A549 (cell line): ENCODE measurements around the gene RPTOR. TPM values are rescaled to one million over a fixed set of nuclear protein-coding genes. Genes with fewer than 3 reads are reported as not detected.
A peak's percentile ranks its signal among the peaks of the same experiment; 100 is the strongest.

ENCODE experiments used
- ATAC-seq, 2 experiments: fragments of 200-7000 bp in 1 of 2; fragments of >200 bp in 1 of 2; cut with Nextera tagmentation in 1 of 2; cut with Tn5 transposase in 1 of 2; 3 replicates each; pipeline versions ENCODE4 v1.8.0 to v1.9.1; 2018 to 2020; ENCODE audit warnings: mild to moderate bottlenecking in 1 of 2, moderate library complexity in 1 of 2
- CTCF ChIA-PET: fragments of 300-600 bp; sonication (Branson Sonifier 250); formaldehyde crosslinking; extraction: SDS; loops from one replicate; lab custom pipeline; 2021; ENCODE audit warnings: antibody characterized with exemption, inconsistent platforms; lab: Yijun Ruan, JAX
- POLR2A ChIA-PET: fragments of 350-600 bp; formaldehyde crosslinking; extraction: SDS; loops from one replicate; lab custom pipeline; 2021; ENCODE audit warnings: antibody characterized with exemption, inconsistent platforms; lab: Yijun Ruan, JAX
- DNase-seq, 2 experiments: peaks; one replicate each; pipeline versions ENCODE4 v3.0.0 to v3.0.0-alpha.2; 2011 to 2016; ENCODE audit warnings: low read depth in 1 of 2, low spot score in 1 of 2
- FAIRE-seq: peaks from 2 replicates; lab custom pipeline; 2011; peaks lifted over from hg19 to GRCh38; lab: Jason Lieb, UNC
- H3K27ac ChIP-seq, 2 experiments: fragments of >200 bp; sonication (Bioruptor Twin); formaldehyde crosslinking; 3 replicates each; pipeline ENCODE4 v1.5.1; 2016 to 2017
- H3K4me1 ChIP-seq: fragments of >200 bp; sonication (Bioruptor Twin); formaldehyde crosslinking; 3 replicates; pipeline ENCODE4 v1.6.1; 2016
- H3K4me2 ChIP-seq: fragments of >200 bp; sonication (Bioruptor Twin); formaldehyde crosslinking; 3 replicates; pipeline ENCODE4 v1.6.1; 2016
- H3K4me3 ChIP-seq: fragments of >200 bp; sonication (Bioruptor Twin); formaldehyde crosslinking; 3 replicates; pipeline ENCODE4 v1.5.1; 2016
- H3K9me3 ChIP-seq: fragments of >200 bp; sonication (Bioruptor Twin); formaldehyde crosslinking; 3 replicates; pipeline ENCODE4 v1.6.1; 2016
- BHLHE40 ChIP-seq: IDR thresholded peaks from 2 replicates; pipeline ENCODE4 v1.6.1; 2012; ENCODE audit warnings: low read depth, low read length, inconsistent platforms
- CHD2 ChIP-seq: fragments of 150-350 bp; IDR thresholded peaks from 2 replicates; pipeline ENCODE4 v1.6.1; 2014; ENCODE audit warnings: low read length; ENCODE audit not compliant: partially characterized antibody
- CHD4 ChIP-seq: fragments of 200-600 bp; sonication (generic); IDR thresholded peaks from 2 replicates; pipeline ENCODE4 v1.6.1; 2016; ENCODE audit warnings: antibody characterized with exemption, mild to moderate bottlenecking, borderline replicate concordance
- CTCF ChIP-seq: fragments of >200 bp; sonication (Bioruptor Twin); formaldehyde crosslinking; IDR thresholded peaks from 3 replicates; pipeline ENCODE4 v1.5.1; 2016
- EHF ChIP-seq: fragments of 250-450 bp; sonication (Bioruptor Pico); IDR thresholded peaks from 2 replicates; pipeline ENCODE4 v1.5.0; 2020; ENCODE audit warnings: mild to moderate bottlenecking
- FOXS1 ChIP-seq: fragments of 250-450 bp; sonication (Bioruptor Pico); IDR thresholded peaks from 2 replicates; pipeline ENCODE4 v1.5.0; 2020; ENCODE audit warnings: mild to moderate bottlenecking, moderate library complexity
- HEYL ChIP-seq: fragments of 250-450 bp; sonication (Bioruptor Pico); IDR thresholded peaks from 2 replicates; pipeline ENCODE4 v1.8.0; 2021; ENCODE audit warnings: mild to moderate bottlenecking, moderate library complexity
- HOXA7 ChIP-seq: fragments of 250-450 bp; sonication (Bioruptor Pico); IDR thresholded peaks from 2 replicates; pipeline ENCODE4 v1.5.0; 2020; ENCODE audit warnings: mild to moderate bottlenecking, moderate library complexity
- HOXB13 ChIP-seq: fragments of 250-450 bp; sonication (Bioruptor Pico); IDR thresholded peaks from 2 replicates; pipeline ENCODE4 v1.5.0; 2020; ENCODE audit warnings: low read depth, mild to moderate bottlenecking, moderate library complexity
- HOXB5 ChIP-seq: fragments of 250-450 bp; sonication (Bioruptor Pico); IDR thresholded peaks from 2 replicates; pipeline ENCODE4 v1.5.0; 2020; ENCODE audit warnings: mild to moderate bottlenecking, moderate library complexity
- JUN ChIP-seq, 2 experiments: fragments of >200 bp; sonication (Bioruptor Twin); formaldehyde crosslinking; IDR thresholded peaks; 2 replicates in 1 of 2; 3 replicates in 1 of 2; pipeline ENCODE4 v1.6.1; 2016 to 2017
- KDM1A ChIP-seq: fragments of 200-600 bp; sonication (generic); IDR thresholded peaks from 2 replicates; pipeline ENCODE4 v1.6.1; 2016; ENCODE audit warnings: low read depth, mild to moderate bottlenecking
- MAZ ChIP-seq: fragments of 150-350 bp; IDR thresholded peaks from 2 replicates; pipeline ENCODE4 v1.6.1; 2014; ENCODE audit warnings: antibody characterized with exemption, low read depth, low read length, borderline replicate concordance
- MYC ChIP-seq: IDR thresholded peaks from 2 replicates; pipeline ENCODE4 v1.6.1; 2012; ENCODE audit warnings: mild to moderate bottlenecking, inconsistent platforms, low read length, improper control_type of control experiment, borderline replicate concordance
- NPAS2 ChIP-seq: fragments of 250-450 bp; sonication (Bioruptor Pico); IDR thresholded peaks from 2 replicates; pipeline ENCODE4 v1.8.0; 2022; ENCODE audit warnings: mild to moderate bottlenecking, moderate library complexity, borderline replicate concordance
- PBX3 ChIP-seq: IDR thresholded peaks from 2 replicates; pipeline ENCODE4 v1.6.1; 2012
- RCOR1 ChIP-seq: fragments of 150-350 bp; IDR thresholded peaks from 2 replicates; pipeline ENCODE4 v1.6.1; 2014; ENCODE audit warnings: antibody characterized with exemption, low read length, low read depth
- RFX5 ChIP-seq: fragments of 450-650 bp; IDR thresholded peaks from 2 replicates; pipeline ENCODE4 v1.7.1; 2014; ENCODE audit warnings: antibody characterized with exemption, mild to moderate bottlenecking, moderate library complexity
- SMC3 ChIP-seq: fragments of >200 bp; sonication (Bioruptor Twin); formaldehyde crosslinking; IDR thresholded peaks from 3 replicates; pipeline ENCODE4 v1.6.1; 2018; ENCODE audit warnings: inconsistent platforms
- SREBF2 ChIP-seq: fragments of 450-650 bp; IDR thresholded peaks from 2 replicates; pipeline ENCODE4 v1.6.1; 2014; ENCODE audit warnings: mild to moderate bottlenecking, moderate library complexity
- TFCP2L1 ChIP-seq: fragments of 250-450 bp; sonication (Bioruptor Pico); IDR thresholded peaks from 2 replicates; pipeline ENCODE4 v1.5.0; 2021; ENCODE audit warnings: mild to moderate bottlenecking
- TP53 ChIP-seq: fragments of 250-450 bp; sonication (Bioruptor Pico); IDR thresholded peaks from 2 replicates; pipeline ENCODE4 v1.5.0; 2021; ENCODE audit warnings: mild to moderate bottlenecking, moderate library complexity
- USF2 ChIP-seq: fragments of 450-650 bp; IDR thresholded peaks from 2 replicates; pipeline ENCODE4 v1.6.1; 2014; ENCODE audit warnings: antibody characterized with exemption
- ZC3H11A ChIP-seq: fragments of 450-650 bp; IDR thresholded peaks from 2 replicates; pipeline ENCODE4 v1.6.1; 2014; ENCODE audit warnings: antibody characterized with exemption, mild to moderate bottlenecking
- ZNF302 ChIP-seq: fragments of 250-450 bp; sonication (Bioruptor Pico); IDR thresholded peaks from 2 replicates; pipeline ENCODE4 v1.9.0; 2021; ENCODE audit warnings: inconsistent platforms, mild to moderate bottlenecking, moderate library complexity
- WGBS: methylation state at CpG from one replicate; pipeline ENCODE4 v1.1.6; 2017; ENCODE audit errors: missing lambda C conversion rate; 5-methylcytosine and 5-hydroxymethylcytosine counted together
- polyA plus RNA-seq, 4 experiments: library from polyadenylated mRNA; depleted of rRNA in 3 of 4; stranded (reverse); fragments of >200 nt; fragmentation: RNase III in 1 of 4; extraction: RNeasy Plus Mini Kit Qiagen cat#74134 plus additional on column Dnase treatment in 1 of 4; gene quantifications; 2 replicates in 3 of 4; 3 replicates in 1 of 4; pipeline ENCODE4 v1.2.3, GENCODE V29; 2011 to 2017

The RPTOR gene
- polyA plus RNA-seq, 2 of the 4 experiments (the other 2 are of a cell fraction), result 10.8 to 27.1 TPM

GRCh38 chr17:80872001-80872500, 327.4 kb downstream of the RPTOR start:
- POLR2A ChIA-PET, result no interaction called here

GRCh38 chr17:80872501-80873306, 328.1 kb downstream of the RPTOR start:
- FAIRE-seq, result no peak
- Histone ChIP-seq H3K27ac (peak overlapping the region in 1 of 2 experiments; percentile 48; a peak in 2 of 6 replicates), H3K4me3 (no peak overlapping the region), H3K4me1 (peaks cover 12% of the 10 kb centered on the region), H3K9me3 (no peaks in the 10 kb centered on the region), H3K4me2 (no peak overlapping the region)
- TF ChIP-seq CHD4 (no peak), RCOR1 (no peak), CHD2 (no peak), MAZ (no peak), ZNF302 (CRISPR knock-in tag) (no peak), HOXA7 (CRISPR knock-in tag) (no peak), CTCF (no peak), FOXS1 (CRISPR knock-in tag) (no peak), EHF (CRISPR knock-in tag) (no peak), ZC3H11A (no peak), USF2 (no peak), KDM1A (no peak), HEYL (CRISPR knock-in tag) (no peak), MYC (no peak), BHLHE40 (no peak), PBX3 (no peak)
- CTCF ChIA-PET, result interaction anchor here (0.5 to 4.2 kb wide), 10 partner anchors 11 to 448 kb away, joined by 3 to 23 read pairs (median 4); no protein-coding TSS in a partner anchor
- POLR2A ChIA-PET, result no interaction called here
- DNase-seq, result no peak
- ATAC-seq, result no peak; a peak in 1 of 6 replicates
- 89% methylated on average over 18 of the region's 18 CpGs for WGBS

More at GRCh38 chr17:80872001-80872500, 327.4 kb downstream of the RPTOR start:
- ATAC-seq, result no peak
- no peak overlapping the region for H3K4me2 ChIP-seq
- no peak for FAIRE-seq
- DNase-seq, result no peak
- 91% methylated on average over 14 of the region's 14 CpGs for WGBS
- TF ChIP-seq USF2 (no peak), TP53 (CRISPR knock-in tag) (no peak), TFCP2L1 (no peak), RFX5 (no peak), JUN (IDR thresholded peaks at IDR 0.05) (no peak), SREBF2 (no peak), EHF (CRISPR knock-in tag) (no peak), HOXB13 (no peak), HOXB5 (no peak), SMC3 (no peak), MYC (no peak), NPAS2 (CRISPR knock-in tag) (no peak)
- no peaks in the 10 kb centered on the region for H3K9me3 ChIP-seq
- H3K4me3 ChIP-seq, result no peak overlapping the region
- H3K27ac ChIP-seq, result no peak overlapping the region
- peaks cover 12% of the 10 kb centered on the region for H3K4me1 ChIP-seq
- CTCF ChIA-PET, result interaction anchor here (0.6 to 4.2 kb wide), 6 partner anchors 11 to 153 kb away, joined by 3 to 23 read pairs (median 5); no protein-coding TSS in a partner anchor
